Natural killer cell (primary cell): ENCODE data around the gene TRAF3IP3. TPM values are rescaled to one million over a fixed set of nuclear protein-coding genes. Genes with fewer than 3 reads are reported as not detected.

ENCODE experiments used
- ATAC-seq, 3 donors: fragments of 150-1000 bp in 2 of 3; fragments of 200-7000 bp in 1 of 3; cut with Tn5 transposase; 1 replicate in 1 of 3; 2 replicates in 2 of 3; pipeline ENCODE4 v1.10.0; 2021; ENCODE audit warnings: mild to moderate bottlenecking in 2 of 3, moderate library complexity in 2 of 3
- DNase-seq, 2 donors: peaks; one replicate each; pipeline versions ENCODE4 v3.0.0 to v3.0.0-alpha.2; 2013 to 2021; ENCODE audit warnings: mixed read lengths in 1 of 2
- H3K27ac ChIP-seq: one replicate; pipeline ENCODE4 v1.5.1; 2013; ENCODE audit warnings: mild to moderate bottlenecking, low read length
- H3K27me3 ChIP-seq: one replicate; pipeline ENCODE4 v1.6.1; 2013; ENCODE audit warnings: low read length; ENCODE audit not compliant: control insufficient read depth, insufficient read depth
- H3K36me3 ChIP-seq: one replicate; pipeline ENCODE4 v1.6.1; 2013; ENCODE audit warnings: low read length; ENCODE audit not compliant: control insufficient read depth, insufficient read depth
- H3K4me1 ChIP-seq: one replicate; pipeline ENCODE4 v1.6.1; 2013; ENCODE audit warnings: low read length; ENCODE audit not compliant: control insufficient read depth, insufficient read depth
- H3K4me3 ChIP-seq: one replicate; pipeline ENCODE4 v1.5.1; 2013; ENCODE audit warnings: low read length
- H3K9me3 ChIP-seq: one replicate; pipeline ENCODE4 v1.6.1; 2013; ENCODE audit warnings: low read length; ENCODE audit not compliant: control insufficient read depth, insufficient read depth
- H3K27ac Mint-ChIP-seq, 2 donors: one replicate each; pipeline ENCODE4 v1.8.0; 2022; ENCODE audit warnings: mild to moderate bottlenecking in 2 of 2, mixed read lengths in 2 of 2, moderate library complexity in 1 of 2
- H3K27me3 Mint-ChIP-seq, 2 donors: one replicate each; pipeline ENCODE4 v1.8.0; 2022; ENCODE audit warnings: low read depth in 2 of 2, mixed read lengths in 2 of 2
- H3K36me3 Mint-ChIP-seq: one replicate; pipeline ENCODE4 v1.8.0; 2022; ENCODE audit warnings: mixed read lengths
- H3K4me1 Mint-ChIP-seq, 2 donors: one replicate each; pipeline ENCODE4 v1.8.0; 2022; ENCODE audit warnings: mixed read lengths in 2 of 2
- H3K4me3 Mint-ChIP-seq: one replicate; pipeline ENCODE4 v1.8.0; 2022; ENCODE audit warnings: mild to moderate bottlenecking, moderate library complexity, mixed read lengths
- H3K9me3 Mint-ChIP-seq, 2 donors: one replicate each; pipeline ENCODE4 v1.8.0; 2022; ENCODE audit warnings: mixed read lengths in 2 of 2
- WGBS: methylation state at CpG from one replicate; pipeline ENCODE4 v1.1.7; 2013; ENCODE audit warnings: missing lambda C conversion rate; ENCODE audit not compliant: insufficient coverage; 5-methylcytosine and 5-hydroxymethylcytosine counted together
- intact Hi-C: fragments of 100-400 bp; cut with micrococcal nuclease; formaldehyde crosslinking; loops from one replicate; pipeline ENCODE4 v1.14.2; 2022
- total RNA-seq, 4 donors: library from RNA; stranded (reverse); fragments of 120-200 nt in 1 of 4; gene quantifications; one replicate each; pipeline versions ENCODE4 v1.2.3 to v1.2.4, GENCODE V29; 2013 to 2022
- TF ChIP-seq, protein P1 (sequence below): fragments of 200-600 bp; IDR thresholded peaks from one replicate; pipeline ENCODE4 v1.8.0; 2022; ENCODE audit warnings: antibody characterized with exemption

The TRAF3IP3 gene
- total RNA-seq, 3 donors from 2014 or later (not counting 1 experiment from before 2014, with no cell fraction given): 273 to 354 (median 287) TPM

DNA sequence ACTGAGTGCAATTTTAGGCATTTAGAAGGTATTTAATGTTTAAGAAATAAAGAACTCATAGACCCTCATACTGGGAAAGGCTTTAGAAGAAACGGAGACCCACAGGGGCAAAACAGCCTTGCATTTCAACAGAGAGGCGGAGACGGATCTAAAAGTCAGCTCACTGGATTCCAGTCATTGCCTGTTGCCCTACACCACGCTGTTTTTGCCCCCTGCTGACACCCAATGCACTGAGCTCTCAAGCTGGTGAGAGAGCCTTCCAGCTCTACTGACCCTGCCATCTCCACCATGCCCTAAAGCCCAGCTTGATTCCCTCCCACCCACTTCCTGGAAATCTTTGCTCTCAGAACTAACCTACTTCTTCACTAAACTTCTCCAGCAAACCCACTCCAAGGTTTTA lies 7.2 kb upstream of the TRAF3IP3 start:
- H3K27me3 ChIP-seq: no peaks in the 10 kb centered on the region
- H3K4me3 Mint-ChIP-seq: no peak overlapping the region
- ATAC-seq (no peak), DNase-seq (peak in 1 of 2 donors; percentile 36)
- H3K4me3 ChIP-seq: no peak overlapping the region
- TF ChIP-seq, protein P1, sequence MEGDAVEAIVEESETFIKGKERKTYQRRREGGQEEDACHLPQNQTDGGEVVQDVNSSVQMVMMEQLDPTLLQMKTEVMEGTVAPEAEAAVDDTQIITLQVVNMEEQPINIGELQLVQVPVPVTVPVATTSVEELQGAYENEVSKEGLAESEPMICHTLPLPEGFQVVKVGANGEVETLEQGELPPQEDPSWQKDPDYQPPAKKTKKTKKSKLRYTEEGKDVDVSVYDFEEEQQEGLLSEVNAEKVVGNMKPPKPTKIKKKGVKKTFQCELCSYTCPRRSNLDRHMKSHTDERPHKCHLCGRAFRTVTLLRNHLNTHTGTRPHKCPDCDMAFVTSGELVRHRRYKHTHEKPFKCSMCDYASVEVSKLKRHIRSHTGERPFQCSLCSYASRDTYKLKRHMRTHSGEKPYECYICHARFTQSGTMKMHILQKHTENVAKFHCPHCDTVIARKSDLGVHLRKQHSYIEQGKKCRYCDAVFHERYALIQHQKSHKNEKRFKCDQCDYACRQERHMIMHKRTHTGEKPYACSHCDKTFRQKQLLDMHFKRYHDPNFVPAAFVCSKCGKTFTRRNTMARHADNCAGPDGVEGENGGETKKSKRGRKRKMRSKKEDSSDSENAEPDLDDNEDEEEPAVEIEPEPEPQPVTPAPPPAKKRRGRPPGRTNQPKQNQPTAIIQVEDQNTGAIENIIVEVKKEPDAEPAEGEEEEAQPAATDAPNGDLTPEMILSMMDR: no peak
- no peaks in the 10 kb centered on the region for H3K36me3 ChIP-seq
- no peaks in the 10 kb centered on the region for H3K9me3 Mint-ChIP-seq
- no peak overlapping the region for H3K27ac ChIP-seq
- intact Hi-C loops: loop anchor here (5.0 kb wide), 1 partner anchor 56 kb away; no protein-coding TSS in a partner anchor
- WGBS: 79% methylated on average over 4 of the region's 4 CpGs
- no peaks in the 10 kb centered on the region for H3K27me3 Mint-ChIP-seq
- no peaks in the 10 kb centered on the region for H3K36me3 Mint-ChIP-seq
- H3K4me1 ChIP-seq: peaks cover 28% of the 10 kb centered on the region
- peak overlapping the region; percentile 85 to 92 for H3K27ac Mint-ChIP-seq
- H3K4me1 Mint-ChIP-seq: peaks cover 24 to 26% of the 10 kb centered on the region in 2 donors
- no peaks in the 10 kb centered on the region for H3K9me3 ChIP-seq

DNA sequence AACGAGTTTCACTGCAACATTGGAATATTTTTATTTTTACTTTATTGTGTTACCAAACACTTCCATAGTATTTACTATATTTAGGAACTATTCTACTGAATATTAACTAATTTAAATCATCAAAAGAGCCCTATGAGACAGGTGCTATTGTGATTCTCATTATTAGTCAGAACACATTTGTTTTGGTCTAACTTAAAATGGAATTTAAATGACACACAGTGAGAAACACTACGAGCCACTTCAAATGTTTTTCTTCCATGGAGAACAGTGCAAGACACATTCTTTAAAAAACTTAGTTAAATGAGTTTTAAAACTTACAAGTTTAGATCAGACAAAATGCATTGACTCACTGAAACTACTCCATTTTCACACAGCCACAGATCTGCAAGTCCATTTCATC lies 6.6 kb upstream of the TRAF3IP3 start:
- WGBS: 75% methylated on average over 1 of the region's 2 CpGs
- no peaks in the 10 kb centered on the region for H3K9me3 Mint-ChIP-seq
- no peak overlapping the region for H3K27ac Mint-ChIP-seq

DNA sequence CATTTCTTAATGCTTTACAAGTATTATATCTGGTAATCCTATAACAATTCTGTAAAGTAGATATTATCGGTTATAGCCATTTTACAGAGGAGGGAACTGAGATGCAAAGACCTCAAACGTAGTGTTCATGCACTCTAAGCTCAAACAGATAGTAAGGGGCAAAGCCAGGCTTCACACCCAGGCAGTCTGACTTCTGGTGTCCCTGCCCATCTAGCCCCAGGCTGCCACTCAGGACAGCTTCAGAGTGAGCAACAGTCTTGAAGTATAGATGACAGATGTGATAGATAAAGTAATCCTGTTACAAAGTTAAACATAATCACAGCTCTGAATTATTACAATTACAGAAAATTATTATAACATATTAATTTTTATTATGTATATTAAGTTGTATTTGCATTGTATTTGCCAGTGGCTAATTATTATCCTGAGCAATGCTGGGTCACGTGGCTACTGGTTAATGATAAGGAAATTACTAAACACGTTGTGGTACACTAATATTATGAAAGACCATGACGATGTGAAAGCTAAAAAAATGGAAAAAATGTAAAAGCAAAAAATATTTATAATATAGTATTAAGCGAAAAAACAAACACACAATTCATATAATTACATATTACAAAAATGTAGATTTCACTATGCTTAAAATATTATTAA lies 6.1 kb upstream of the TRAF3IP3 start:
- TF ChIP-seq, protein P1: no peak
- no peak overlapping the region for H3K4me3 ChIP-seq
- no peak overlapping the region for H3K4me3 Mint-ChIP-seq
- no peak overlapping the region for H3K27ac Mint-ChIP-seq
- H3K36me3 ChIP-seq: no peaks in the 10 kb centered on the region
- H3K27me3 Mint-ChIP-seq: no peaks in the 10 kb centered on the region
- H3K9me3 Mint-ChIP-seq: no peaks in the 10 kb centered on the region
- H3K9me3 ChIP-seq: no peaks in the 10 kb centered on the region
- no peak overlapping the region for H3K27ac ChIP-seq
- H3K36me3 Mint-ChIP-seq: no peaks in the 10 kb centered on the region
- H3K27me3 ChIP-seq: no peaks in the 10 kb centered on the region
- ATAC-seq (no peak), DNase-seq (peak in 1 of 2 donors; percentile 28)
- H3K4me1 Mint-ChIP-seq: peaks cover 24 to 27% of the 10 kb centered on the region in 2 donors
- intact Hi-C loops: loop anchor here (5.0 kb wide), 1 partner anchor 57 kb away; no protein-coding TSS in a partner anchor
- 85% methylated on average over 3 of the region's 6 CpGs for WGBS
- H3K4me1 ChIP-seq: peaks cover 31% of the 10 kb centered on the region

More for the DNA sequence above, 6.6 kb upstream of the TRAF3IP3 start:
- Mint-ChIP-seq H3K4me3 (no peak overlapping the region), H3K27me3 (no peaks in the 10 kb centered on the region), H3K36me3 (no peaks in the 10 kb centered on the region), H3K4me1 (peaks cover 24 to 26% of the 10 kb centered on the region in 2 donors)
- no peaks in the 10 kb centered on the region for H3K27me3 ChIP-seq
- TF ChIP-seq, protein P1: no peak
- DNase-seq: no peak
- no peak overlapping the region for H3K27ac ChIP-seq
- no peak for ATAC-seq
- no peaks in the 10 kb centered on the region for H3K36me3 ChIP-seq
- no peak overlapping the region for H3K4me3 ChIP-seq
- intact Hi-C loops: loop anchor here (5.0 kb wide), 1 partner anchor 57 kb away; no protein-coding TSS in a partner anchor
- H3K9me3 ChIP-seq: no peaks in the 10 kb centered on the region
- H3K4me1 ChIP-seq: peaks cover 28% of the 10 kb centered on the region
